A673 (cell line): Measurements from ENCODE around the gene TBC1D4.

ENCODE experiments used
- EZH2 ChIP-seq: fragments of 200-600 bp; sonication (generic); IDR thresholded peaks from 2 replicates; pipeline ENCODE4 v1.6.1; 2017; ENCODE audit warnings: borderline replicate concordance, low read depth, mild to moderate bottlenecking, mixed read lengths, antibody characterized with exemption, low read length; ENCODE audit not compliant: poor library complexity, severe bottlenecking
- TF ChIP-seq, protein P1 (sequence below): fragments of 300-800, 200-600 bp; sonication (generic); conservative IDR thresholded peaks from 2 replicates; pipeline ENCODE4 v1.5.1; 2017; ENCODE audit warnings: low read depth, mild to moderate bottlenecking, antibody characterized with exemption, low read length, moderate library complexity, mixed read lengths

DNA sequence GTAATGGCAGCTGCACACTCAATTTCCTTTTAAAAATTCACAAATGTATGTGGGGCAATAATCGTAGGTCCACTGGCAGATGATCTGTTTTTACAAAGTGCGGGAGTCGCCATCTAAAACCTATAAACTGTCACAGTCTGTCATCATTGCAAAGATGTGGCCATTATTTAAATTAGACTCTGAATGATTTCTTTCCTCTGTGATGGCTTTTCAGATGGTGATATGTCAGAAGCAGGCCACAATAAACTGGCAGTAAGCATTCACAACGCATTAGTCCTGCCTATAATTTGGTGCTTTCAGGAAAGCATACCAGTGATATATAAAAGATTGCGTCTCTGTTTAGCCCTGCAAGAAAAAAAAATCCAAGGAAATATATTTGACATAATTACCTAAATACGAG is 226.8 kb downstream of the TBC1D4 start:
- no peak for TF ChIP-seq EZH2
- TF ChIP-seq, protein P1, sequence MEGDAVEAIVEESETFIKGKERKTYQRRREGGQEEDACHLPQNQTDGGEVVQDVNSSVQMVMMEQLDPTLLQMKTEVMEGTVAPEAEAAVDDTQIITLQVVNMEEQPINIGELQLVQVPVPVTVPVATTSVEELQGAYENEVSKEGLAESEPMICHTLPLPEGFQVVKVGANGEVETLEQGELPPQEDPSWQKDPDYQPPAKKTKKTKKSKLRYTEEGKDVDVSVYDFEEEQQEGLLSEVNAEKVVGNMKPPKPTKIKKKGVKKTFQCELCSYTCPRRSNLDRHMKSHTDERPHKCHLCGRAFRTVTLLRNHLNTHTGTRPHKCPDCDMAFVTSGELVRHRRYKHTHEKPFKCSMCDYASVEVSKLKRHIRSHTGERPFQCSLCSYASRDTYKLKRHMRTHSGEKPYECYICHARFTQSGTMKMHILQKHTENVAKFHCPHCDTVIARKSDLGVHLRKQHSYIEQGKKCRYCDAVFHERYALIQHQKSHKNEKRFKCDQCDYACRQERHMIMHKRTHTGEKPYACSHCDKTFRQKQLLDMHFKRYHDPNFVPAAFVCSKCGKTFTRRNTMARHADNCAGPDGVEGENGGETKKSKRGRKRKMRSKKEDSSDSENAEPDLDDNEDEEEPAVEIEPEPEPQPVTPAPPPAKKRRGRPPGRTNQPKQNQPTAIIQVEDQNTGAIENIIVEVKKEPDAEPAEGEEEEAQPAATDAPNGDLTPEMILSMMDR, result no peak
